Hepatocyte (in vitro differentiated cells): ENCODE data around the gene LRP1B.

Experiments used
- CTCF ChIP-seq: fragments of 200-600 bp; sonication (generic); IDR thresholded peaks from 2 replicates; pipeline ENCODE4 v1.5.1; 2016; ENCODE audit warnings: antibody characterized with exemption, mild to moderate bottlenecking; ENCODE audit not compliant: poor library complexity
- EZH2 ChIP-seq: fragments of 200-600 bp; sonication (generic); IDR thresholded peaks from 2 replicates; pipeline ENCODE4 v1.6.1; 2016; ENCODE audit warnings: antibody characterized with exemption, mild to moderate bottlenecking, borderline replicate concordance
- EZH2phosphoT487 ChIP-seq: fragments of 200-600 bp; sonication (generic); IDR thresholded peaks from one replicate; pipeline ENCODE4 v1.6.1; 2018; ENCODE audit warnings: antibody characterized with exemption, mild to moderate bottlenecking, low read depth, moderate library complexity; ENCODE audit not compliant: unreplicated experiment, severe bottlenecking

DNA sequence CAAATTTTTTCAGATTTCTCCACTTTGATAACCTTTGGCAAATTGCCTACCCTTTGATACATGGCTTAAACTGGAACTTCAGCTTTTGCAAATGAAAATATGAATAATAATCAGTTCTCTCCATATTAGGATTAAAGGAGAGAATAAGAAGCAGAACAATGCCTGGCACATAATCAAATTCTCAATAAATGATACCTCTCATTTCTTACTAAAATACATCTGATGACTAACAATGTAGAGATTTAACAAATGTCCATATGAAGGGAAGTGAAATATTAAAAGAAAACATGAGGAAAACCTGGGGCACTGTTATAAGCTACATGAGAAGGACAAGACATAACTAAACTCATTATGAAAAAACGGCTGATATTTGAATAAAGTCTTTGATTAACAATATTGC lies 1103.6 kb downstream of the LRP1B start:
- TF ChIP-seq EZH2phosphoT487 (no peak), EZH2 (no peak), CTCF (no peak)
